HCT116 (cell line): ENCODE measurements around the gene DOK5.

Source experiments
- CTCF ChIP-seq, 3 experiments: fragments of 200-600 bp in 1 of 3; sonication (generic) in 1 of 3; IDR thresholded peaks in 2 of 3; conservative IDR thresholded peaks in 1 of 3; 2 replicates each; pipeline ENCODE4 v1.5.1; 2012 to 2017; ENCODE audit warnings: low read depth in 2 of 3, low read length in 2 of 3, antibody characterized with exemption in 1 of 3, borderline replicate concordance in 1 of 3, control low read depth in 1 of 3, mild to moderate bottlenecking in 1 of 3, mixed read lengths in 1 of 3, mixed run types in 1 of 3, moderate library complexity in 1 of 3; ENCODE audit not compliant: insufficient read depth in 1 of 3
- EZH2phosphoT487 ChIP-seq: fragments of 200-600 bp; IDR thresholded peaks from 2 replicates; pipeline ENCODE4 v1.6.1; 2018; ENCODE audit warnings: antibody characterized with exemption, borderline replicate concordance
- TCF7L2 ChIP-seq: IDR thresholded peaks from 2 replicates; pipeline ENCODE4 v1.7.0; 2011; ENCODE audit warnings: borderline replicate concordance, inconsistent platforms; ENCODE audit not compliant: insufficient read depth, insufficient read length; ENCODE audit errors: extremely low read depth

GRCh38 chr20:54608039-54608745 is 132.8 kb downstream of the DOK5 start:
- TF ChIP-seq CTCF (IDR thresholded peaks at IDR 0.05 in 2 of 3, conservative IDR thresholded peaks at IDR 0.05 in 1 of 3; ENCODE audit: borderline replicate concordance in 1 of 3, insufficient read depth in 1 of 3, low read depth in 2 of 3, low read length in 2 of 3) (no peak), TCF7L2 (no peak), EZH2phosphoT487 (no peak)
